ENCODE data around the gene NRSN2. TPM values are rescaled to one million over a fixed set of nuclear protein-coding genes. Genes with fewer than 3 reads are reported as not detected.
"Not testable (repeated sequence)": the region's sequence is repeated elsewhere in the genome, so short reads cannot be mapped to it uniquely, and the experiment has no call there.

Gene NRSN2
- total RNA-seq, 3 donors from 2014 or later, result 9.4 to 22.3 (median 21.8) TPM

DNA sequence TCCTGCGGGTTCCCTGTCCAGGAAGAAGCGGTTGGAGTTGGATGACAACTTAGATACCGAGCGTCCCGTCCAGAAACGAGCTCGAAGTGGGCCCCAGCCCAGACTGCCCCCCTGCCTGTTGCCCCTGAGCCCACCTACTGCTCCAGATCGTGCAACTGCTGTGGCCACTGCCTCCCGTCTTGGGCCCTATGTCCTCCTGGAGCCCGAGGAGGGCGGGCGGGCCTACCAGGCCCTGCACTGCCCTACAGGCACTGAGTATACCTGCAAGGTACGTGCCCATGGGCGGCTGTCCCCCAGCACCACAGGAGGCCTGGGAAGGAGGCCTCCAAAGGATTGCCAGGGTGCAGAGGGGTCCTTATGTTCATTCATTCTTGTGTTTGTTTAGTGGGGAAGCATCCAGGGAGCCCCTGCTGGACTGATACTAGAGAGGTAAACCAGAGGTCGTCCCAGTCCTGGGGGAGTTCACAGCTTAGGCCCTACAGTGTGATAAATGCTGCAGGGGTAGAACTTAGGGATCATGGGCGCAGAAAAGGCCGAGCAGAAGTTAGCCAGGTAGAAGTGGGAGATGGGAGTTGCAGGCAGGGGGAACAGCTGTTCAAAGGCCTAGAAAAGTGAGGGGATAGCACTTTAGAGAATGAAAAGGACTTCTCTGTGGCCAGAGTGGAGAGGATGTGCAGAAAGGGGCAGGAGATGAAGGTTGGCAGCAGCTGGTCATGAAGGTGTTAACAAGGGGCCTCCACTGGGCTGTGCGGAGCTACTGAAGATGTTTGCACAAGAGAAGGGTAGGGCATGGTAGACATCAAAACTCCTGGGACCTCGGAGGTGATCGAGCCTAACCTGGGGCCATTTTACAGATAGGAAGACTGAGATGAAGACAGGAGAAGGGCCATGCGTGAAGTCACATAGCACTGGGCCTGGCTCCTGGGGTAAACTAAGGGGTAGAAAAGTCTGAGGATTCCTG lies 41.4 kb downstream of the NRSN2 start:
- H3K36me3 ChIP-seq, result no peaks in the 10 kb centered on the region
- TF ChIP-seq POLR2AphosphoS5 (IDR thresholded peaks at IDR 0.05) (no peak), POLR2A (IDR thresholded peaks at IDR 0.05) (no peak)
- TF ChIP-seq, protein P1, sequence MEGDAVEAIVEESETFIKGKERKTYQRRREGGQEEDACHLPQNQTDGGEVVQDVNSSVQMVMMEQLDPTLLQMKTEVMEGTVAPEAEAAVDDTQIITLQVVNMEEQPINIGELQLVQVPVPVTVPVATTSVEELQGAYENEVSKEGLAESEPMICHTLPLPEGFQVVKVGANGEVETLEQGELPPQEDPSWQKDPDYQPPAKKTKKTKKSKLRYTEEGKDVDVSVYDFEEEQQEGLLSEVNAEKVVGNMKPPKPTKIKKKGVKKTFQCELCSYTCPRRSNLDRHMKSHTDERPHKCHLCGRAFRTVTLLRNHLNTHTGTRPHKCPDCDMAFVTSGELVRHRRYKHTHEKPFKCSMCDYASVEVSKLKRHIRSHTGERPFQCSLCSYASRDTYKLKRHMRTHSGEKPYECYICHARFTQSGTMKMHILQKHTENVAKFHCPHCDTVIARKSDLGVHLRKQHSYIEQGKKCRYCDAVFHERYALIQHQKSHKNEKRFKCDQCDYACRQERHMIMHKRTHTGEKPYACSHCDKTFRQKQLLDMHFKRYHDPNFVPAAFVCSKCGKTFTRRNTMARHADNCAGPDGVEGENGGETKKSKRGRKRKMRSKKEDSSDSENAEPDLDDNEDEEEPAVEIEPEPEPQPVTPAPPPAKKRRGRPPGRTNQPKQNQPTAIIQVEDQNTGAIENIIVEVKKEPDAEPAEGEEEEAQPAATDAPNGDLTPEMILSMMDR (IDR thresholded peaks at IDR 0.05), result no peak
- H3K4me3 ChIP-seq, result no peak overlapping the region
- no peaks in the 10 kb centered on the region for H3K27me3 ChIP-seq
- no peaks in the 10 kb centered on the region for H3K9me3 ChIP-seq
- no peaks in the 10 kb centered on the region for H3K4me1 ChIP-seq
- DNase-seq (ENCODE audit: low spot score in 2 of 2), result no peak
- intact Hi-C loops (cut with DNase I; ENCODE audit: low total_unique reads), result no loop called here
- H3K27ac ChIP-seq, result no peak overlapping the region

DNA sequence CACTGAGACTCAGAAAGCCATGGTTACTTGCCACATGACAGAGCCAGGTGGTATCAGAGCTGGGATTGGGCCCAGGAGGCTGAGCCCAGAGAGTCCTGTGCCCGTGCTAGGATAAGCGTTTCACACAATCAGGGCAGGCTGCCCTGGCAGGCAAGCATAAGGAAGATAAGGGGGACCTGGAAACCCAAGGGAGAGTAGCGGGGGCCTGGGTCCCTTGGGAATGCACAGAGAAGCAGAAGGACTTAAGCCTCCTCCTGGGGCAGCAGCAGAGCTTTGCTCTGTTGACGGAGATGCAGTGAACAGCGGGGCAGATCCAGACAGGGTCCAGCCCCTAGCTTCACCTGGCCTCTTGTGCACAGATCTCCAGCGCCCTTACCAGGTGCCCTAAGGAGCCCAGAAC lies 42.3 kb downstream of the NRSN2 start:
- Histone ChIP-seq H3K4me1 (no peaks in the 10 kb centered on the region), H3K36me3 (no peaks in the 10 kb centered on the region), H3K4me3 (no peak overlapping the region), H3K9me3 (no peaks in the 10 kb centered on the region), H3K27me3 (no peaks in the 10 kb centered on the region), H3K27ac (no peak overlapping the region)
- DNase-seq (ENCODE audit: low spot score in 2 of 2), result no peak
- TF ChIP-seq, protein P1 (IDR thresholded peaks at IDR 0.05), result no peak
- no peak for TF ChIP-seq POLR2A (IDR thresholded peaks at IDR 0.05)
- TF ChIP-seq POLR2AphosphoS5 (IDR thresholded peaks at IDR 0.05), result no peak
- intact Hi-C loops (cut with DNase I; ENCODE audit: low total_unique reads), result no loop called here

DNA sequence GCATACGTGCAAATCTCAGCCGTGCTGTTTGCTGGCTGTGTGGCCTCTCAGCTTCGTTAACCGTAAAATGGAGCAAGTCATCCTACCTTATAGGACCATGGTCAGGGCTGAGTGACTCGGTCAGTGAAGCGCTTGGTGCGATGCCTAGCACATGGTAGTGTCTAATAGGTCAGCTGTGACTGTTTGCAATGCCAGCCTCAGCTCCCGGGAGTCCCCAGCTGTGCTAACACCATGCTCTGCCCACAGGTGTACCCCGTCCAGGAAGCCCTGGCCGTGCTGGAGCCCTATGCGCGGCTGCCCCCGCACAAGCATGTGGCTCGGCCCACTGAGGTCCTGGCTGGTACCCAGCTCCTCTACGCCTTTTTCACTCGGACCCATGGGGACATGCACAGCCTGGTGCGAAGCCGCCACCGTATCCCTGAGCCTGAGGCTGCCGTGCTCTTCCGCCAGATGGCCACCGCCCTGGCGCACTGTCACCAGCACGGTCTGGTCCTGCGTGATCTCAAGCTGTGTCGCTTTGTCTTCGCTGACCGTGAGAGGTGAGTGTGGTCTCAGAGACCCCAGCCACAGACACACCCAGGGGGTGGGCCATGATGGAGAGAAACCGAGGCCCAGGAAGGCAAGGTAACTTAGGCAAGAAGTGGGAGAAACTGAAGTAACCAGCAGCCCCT lies 44.3 kb downstream of the NRSN2 start:
- Histone ChIP-seq H3K9me3 (no peaks in the 10 kb centered on the region), H3K27me3 (no peaks in the 10 kb centered on the region), H3K4me1 (no peaks in the 10 kb centered on the region), H3K4me3 (no peak overlapping the region), H3K27ac (no peak overlapping the region), H3K36me3 (no peaks in the 10 kb centered on the region)
- no peak for DNase-seq (ENCODE audit: low spot score in 2 of 2)
- intact Hi-C loops (cut with DNase I; ENCODE audit: low total_unique reads), result no loop called here
- TF ChIP-seq POLR2A (IDR thresholded peaks at IDR 0.05), result no peak
- no peak for TF ChIP-seq POLR2AphosphoS5 (IDR thresholded peaks at IDR 0.05)
- TF ChIP-seq, protein P1 (IDR thresholded peaks at IDR 0.05), result no peak

DNA sequence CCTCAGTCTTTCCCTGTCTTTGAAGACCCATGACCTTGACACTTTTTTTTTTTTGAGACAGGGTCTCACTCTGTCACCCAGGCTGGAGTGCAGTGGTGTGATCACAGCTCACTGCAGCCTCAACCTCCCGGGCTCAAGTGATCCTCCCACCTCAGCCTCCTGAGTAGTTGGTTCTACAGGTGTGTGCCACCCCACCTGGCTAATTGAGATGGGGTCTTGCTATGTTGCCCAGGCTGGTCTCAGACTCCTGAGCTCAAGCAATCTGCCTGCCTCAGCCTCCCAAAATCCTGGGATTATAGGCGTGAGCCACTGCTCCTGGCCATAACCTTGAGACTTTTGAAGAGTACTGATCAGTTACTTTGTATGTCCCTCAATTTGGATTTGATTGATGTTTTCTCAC lies 46.4 kb downstream of the NRSN2 start:
- H3K9me3 ChIP-seq; H3K4me1 ChIP-seq; H3K36me3 ChIP-seq; DNase-seq (ENCODE audit: low spot score in 2 of 2); H3K27ac ChIP-seq; intact Hi-C loops (cut with DNase I; ENCODE audit: low total_unique reads); H3K4me3 ChIP-seq; H3K27me3 ChIP-seq: not testable (repeated sequence)

DNA sequence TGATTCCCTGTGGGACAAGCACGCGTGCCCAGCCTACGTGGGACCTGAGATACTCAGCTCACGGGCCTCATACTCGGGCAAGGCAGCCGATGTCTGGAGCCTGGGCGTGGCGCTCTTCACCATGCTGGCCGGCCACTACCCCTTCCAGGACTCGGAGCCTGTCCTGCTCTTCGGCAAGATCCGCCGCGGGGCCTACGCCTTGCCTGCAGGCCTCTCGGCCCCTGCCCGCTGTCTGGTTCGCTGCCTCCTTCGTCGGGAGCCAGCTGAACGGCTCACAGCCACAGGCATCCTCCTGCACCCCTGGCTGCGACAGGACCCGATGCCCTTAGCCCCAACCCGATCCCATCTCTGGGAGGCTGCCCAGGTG lies 49.3 kb downstream of the NRSN2 start:
- Histone ChIP-seq H3K27me3 (no peaks in the 10 kb centered on the region), H3K9me3 (no peaks in the 10 kb centered on the region), H3K36me3 (no peaks in the 10 kb centered on the region), H3K4me1 (no peaks in the 10 kb centered on the region), H3K4me3 (no peak overlapping the region), H3K27ac (no peak overlapping the region)
- intact Hi-C loops (cut with DNase I; ENCODE audit: low total_unique reads), result no loop called here
- no peak for DNase-seq (ENCODE audit: low spot score in 2 of 2)
- TF ChIP-seq POLR2AphosphoS5 (IDR thresholded peaks at IDR 0.05), result no peak
- TF ChIP-seq POLR2A (IDR thresholded peaks at IDR 0.05), result no peak
- TF ChIP-seq, protein P1 (IDR thresholded peaks at IDR 0.05), result no peak
